Fibroblast of mammary gland (primary cell): ENCODE results near the gene CBX5.
"Not testable (repeated sequence)": the region's sequence is repeated elsewhere in the genome, so short reads cannot be mapped to it uniquely, and the experiment has no call there.

Experiments used
- DNase-seq: peaks from one replicate; pipeline ENCODE4 v3.0.0-alpha.2; 2010; ENCODE audit warnings: low read depth
- H3K4me3 ChIP-seq: 2 replicates; pipeline ENCODE4 v1.5.1; 2011; ENCODE audit warnings: low read depth, mild to moderate bottlenecking, low read length, moderate library complexity; ENCODE audit not compliant: control insufficient read depth
- CTCF ChIP-seq: conservative IDR thresholded peaks from 2 replicates; pipeline ENCODE4 v1.5.1; 2011; ENCODE audit warnings: low read depth, low read length, inconsistent platforms; ENCODE audit not compliant: control insufficient read depth, insufficient read depth

Gene CBX5

GRCh38 chr12:54279632-54280467, at the start of gene CBX5:
CBX5 (minus strand) TSS chr12:54280122; CDS start chr12:54257650, 22,472 bp downstream.
- TF ChIP-seq CTCF, result no peak
- peak; percentile 100 for DNase-seq
- peak within 1 kb of the TSS; percentile 99 for H3K4me3 ChIP-seq

GRCh38 chr12:54328595-54329337, 48.8 kb upstream of the CBX5 start:
- no peak for DNase-seq
- H3K4me3 ChIP-seq, result no peak overlapping the region
- no peak for TF ChIP-seq CTCF

- H3K4me3 ChIP-seq, result peak overlapping the region; percentile 98
- peak; percentile 19 for DNase-seq
Observed at GRCh38 chr12:54325442-54326109, 45.7 kb upstream of the CBX5 start.

- peak; percentile 100 for DNase-seq
- peak; percentile 73 for TF ChIP-seq CTCF
- H3K4me3 ChIP-seq, result peak within 1 kb of the TSS; percentile 98
Observed at GRCh38 chr12:54324617-54325441, 44.9 kb upstream of the CBX5 start, which contains the start of gene COPZ1. COPZ1 (plus strand) TSS chr12:54325131; CDS start chr12:54325164, 33 bp downstream.

GRCh38 chr12:54321363-54321762, 41.4 kb upstream of the CBX5 start:
- H3K4me3 ChIP-seq, result no peak overlapping the region
- no peak for DNase-seq
- TF ChIP-seq CTCF, result no peak

GRCh38 chr12:54312309-54312708, 32.4 kb upstream of the CBX5 start:
- DNase-seq, H3K4me3 ChIP-seq: not testable (repeated sequence)

- DNase-seq, result no peak
- no peak for TF ChIP-seq CTCF
- H3K4me3 ChIP-seq, result no peak overlapping the region
Observed at GRCh38 chr12:54311051-54311450, 31.1 kb upstream of the CBX5 start.
